Fibroblast of the conjunctiva (primary cell): ENCODE measurements around the gene FAM72A.
"Not testable (repeated sequence)": the region's sequence is repeated elsewhere in the genome, so short reads cannot be mapped to it uniquely, and the experiment has no call there.

Experiments
- DNase-seq: peaks from one replicate; pipeline ENCODE4 v3.0.0-alpha.2; 2010; ENCODE audit warnings: low read depth

FAM72A gene

GRCh38 chr1:206202789-206203363 lies at the start of gene FAM72A:
TSS of gene FAM72A (minus strand) at chr1:206202839. CDS start at chr1:206202025, 814 bp downstream.
- peak; percentile 99 for DNase-seq

- DNase-seq, result not testable (repeated sequence)
Measured at GRCh38 chr1:206250953-206251681, 48.5 kb upstream of the FAM72A start.

- not testable (repeated sequence) for DNase-seq
Measured at GRCh38 chr1:206246129-206246886, 43.7 kb upstream of the FAM72A start.

- DNase-seq, result not testable (repeated sequence)
Measured at GRCh38 chr1:206245479-206245878, 42.8 kb upstream of the FAM72A start.

GRCh38 chr1:206243335-206243734 lies 40.7 kb upstream of the FAM72A start:
- DNase-seq, result not testable (repeated sequence)

- not testable (repeated sequence) for DNase-seq
Measured at GRCh38 chr1:206240288-206240687, 37.6 kb upstream of the FAM72A start.

GRCh38 chr1:206235190-206235589 lies 32.6 kb upstream of the FAM72A start:
- DNase-seq, result not testable (repeated sequence)

GRCh38 chr1:206234189-206234916 lies 31.7 kb upstream of the FAM72A start:
- DNase-seq, result not testable (repeated sequence)

- DNase-seq, result not testable (repeated sequence)
Measured at GRCh38 chr1:206232970-206233645, 30.5 kb upstream of the FAM72A start.

- not testable (repeated sequence) for DNase-seq
Measured at GRCh38 chr1:206231989-206232388, 29.4 kb upstream of the FAM72A start.

GRCh38 chr1:206229286-206229685 lies 26.6 kb upstream of the FAM72A start:
- DNase-seq, result not testable (repeated sequence)

- not testable (repeated sequence) for DNase-seq
Measured at GRCh38 chr1:206226886-206227285, 24.2 kb upstream of the FAM72A start.

GRCh38 chr1:206225386-206225785 lies 22.7 kb upstream of the FAM72A start:
- not testable (repeated sequence) for DNase-seq

GRCh38 chr1:206224190-206224776 lies 21.6 kb upstream of the FAM72A start:
- DNase-seq, result not testable (repeated sequence)

- DNase-seq, result not testable (repeated sequence)
Measured at GRCh38 chr1:206221585-206221984, 18.9 kb upstream of the FAM72A start.

GRCh38 chr1:206220332-206221000 lies 17.8 kb upstream of the FAM72A start:
- DNase-seq, result not testable (repeated sequence)

GRCh38 chr1:206219514-206220331 lies 17.1 kb upstream of the FAM72A start:
- not testable (repeated sequence) for DNase-seq

GRCh38 chr1:206218765-206219164 lies 16.1 kb upstream of the FAM72A start:
- not testable (repeated sequence) for DNase-seq

GRCh38 chr1:206218285-206218684 lies 15.6 kb upstream of the FAM72A start:
- DNase-seq, result not testable (repeated sequence)
